ENCODE measurements around the gene RASA3. TPM values are rescaled to one million over a fixed set of nuclear protein-coding genes. Genes with fewer than 3 reads are reported as not detected.
"Not testable (repeated sequence)": the region's sequence is repeated elsewhere in the genome, so short reads cannot be mapped to it uniquely, and the experiment has no call there.

Gene RASA3
- polyA plus RNA-seq, 3 donors = 9.0 to 32.6 (median 16.6) TPM

- H3K27ac Mint-ChIP-seq = peak overlapping the region in 3 of 7 donors; percentile 40 to 69 (median 45)
- H3K4me1 Mint-ChIP-seq = peaks cover 41% of the 10 kb centered on the region
- 91% methylated on average over 18 of the region's 25 CpGs for WGBS (ENCODE audit: insufficient coverage)
- H3K9ac ChIP-seq (ENCODE audit: insufficient read depth, low read length, poor library complexity, severe bottlenecking) = no peak overlapping the region
- no peak overlapping the region for H3K4me3 ChIP-seq (replicated peaks in 1 of 3; ENCODE audit: low read depth in 2 of 3, low read length in 3 of 3)
- peaks cover 7 to 10% of the 10 kb centered on the region in 2 donors for H3K36me3 ChIP-seq (replicated peaks in 1 of 2; ENCODE audit: control insufficient read depth in 1 of 2, insufficient read depth in 2 of 2, low read length in 2 of 2)
- H3K27ac ChIP-seq (ENCODE audit: low read depth in 1 of 2, low read length in 2 of 2) = no peak overlapping the region
- H3K27me3 Mint-ChIP-seq (ENCODE audit: low read depth in 3 of 3) = no peaks in the 10 kb centered on the region
- H3K36me3 Mint-ChIP-seq = peaks cover 23 to 27% of the 10 kb centered on the region in 2 donors
- no peaks in the 10 kb centered on the region for H3K27me3 ChIP-seq (ENCODE audit: control insufficient read depth in 2 of 2, insufficient read depth in 2 of 2, low read length in 2 of 2)
- TF ChIP-seq CTCF (IDR thresholded peaks at IDR 0.05) = no peak
- H3K4me3 Mint-ChIP-seq = no peak overlapping the region
- no peak for DNase-seq
- peaks cover 85% of the 10 kb centered on the region for H3K79me2 ChIP-seq (ENCODE audit: insufficient read depth, low read length)
- peaks cover 0 to 4% (median 0%) of the 10 kb centered on the region in 7 donors for H3K9me3 Mint-ChIP-seq
- intact Hi-C loops (cut with micrococcal nuclease) = loop anchor here in 1 of 2 donors (5.0 kb wide), 2 partner anchors 63 to 148 kb away; no protein-coding TSS in a partner anchor
- H2AFZ ChIP-seq (ENCODE audit: insufficient read depth, low read depth, low read length, poor library complexity, severe bottlenecking) = no peak overlapping the region
- H3K9me3 ChIP-seq (replicated peaks in 1 of 2; ENCODE audit: control insufficient read depth in 1 of 2, insufficient read depth in 1 of 2, low read length in 2 of 2) = no peaks in the 10 kb centered on the region
- H3K4me2 ChIP-seq (replicated peaks; ENCODE audit: extremely low read depth, low read length, poor library complexity, severe bottlenecking) = no peak overlapping the region
- peaks cover 92% of the 10 kb centered on the region for H4K20me1 ChIP-seq (ENCODE audit: insufficient read depth, low read length)
- H3K4me1 ChIP-seq (ENCODE audit: control insufficient read depth in 1 of 2, insufficient read depth in 2 of 2, low read length in 2 of 2) = peaks cover 0 to 21% of the 10 kb centered on the region in 2 donors
These were observed 32.4 kb downstream of the RASA3 start for GRCh38 chr13:114099918-114100445.

DNA sequence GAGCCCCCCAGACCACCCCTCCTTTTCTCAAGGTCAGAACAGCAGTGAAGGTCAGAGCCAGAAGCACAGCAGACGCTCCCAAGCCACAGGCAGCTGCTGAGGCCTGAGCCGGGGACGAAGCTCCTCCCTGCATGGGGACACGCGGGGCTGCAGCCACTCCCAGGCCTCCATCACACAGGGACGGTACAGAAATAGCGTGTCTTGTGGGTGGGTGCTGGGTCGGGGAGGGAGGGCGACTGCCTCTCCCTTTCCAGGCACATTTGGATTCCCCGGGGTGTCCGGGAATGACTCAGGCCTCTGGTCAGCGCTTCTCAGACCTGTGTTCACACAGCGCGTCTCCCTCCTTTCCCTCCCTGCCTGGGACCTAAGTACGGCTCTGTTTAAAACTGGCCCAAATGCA is 33.2 kb downstream of the RASA3 start:
- H3K4me3 ChIP-seq (replicated peaks in 1 of 3; ENCODE audit: low read depth in 2 of 3, low read length in 3 of 3) = no peak overlapping the region
- no peaks in the 10 kb centered on the region for H3K27me3 ChIP-seq (ENCODE audit: control insufficient read depth in 2 of 2, insufficient read depth in 2 of 2, low read length in 2 of 2)
- no peak overlapping the region for H3K4me3 Mint-ChIP-seq
- peaks cover 0 to 4% (median 0%) of the 10 kb centered on the region in 7 donors for H3K9me3 Mint-ChIP-seq
- H3K36me3 ChIP-seq (replicated peaks in 1 of 2; ENCODE audit: control insufficient read depth in 1 of 2, insufficient read depth in 2 of 2, low read length in 2 of 2) = peaks cover 7 to 10% of the 10 kb centered on the region in 2 donors
- no peak overlapping the region for H3K4me2 ChIP-seq (replicated peaks; ENCODE audit: extremely low read depth, low read length, poor library complexity, severe bottlenecking)
- H3K4me1 ChIP-seq (ENCODE audit: control insufficient read depth in 1 of 2, insufficient read depth in 2 of 2, low read length in 2 of 2) = peaks cover 0 to 21% of the 10 kb centered on the region in 2 donors
- no peak overlapping the region for H3K9ac ChIP-seq (ENCODE audit: insufficient read depth, low read length, poor library complexity, severe bottlenecking)
- WGBS (ENCODE audit: insufficient coverage) = 84% methylated on average over 10 of the region's 15 CpGs
- peaks cover 23 to 27% of the 10 kb centered on the region in 2 donors for H3K36me3 Mint-ChIP-seq
- H3K27ac ChIP-seq (ENCODE audit: low read depth in 1 of 2, low read length in 2 of 2) = no peak overlapping the region
- peaks cover 43% of the 10 kb centered on the region for H3K4me1 Mint-ChIP-seq
- H3K27ac Mint-ChIP-seq = peak overlapping the region in 2 of 7 donors; percentile 15 to 79
- intact Hi-C loops (cut with micrococcal nuclease) = no loop called here
- DNase-seq = peak; percentile 13 to 37 (median 28)
- H4K20me1 ChIP-seq (ENCODE audit: insufficient read depth, low read length) = peaks cover 92% of the 10 kb centered on the region
- H3K79me2 ChIP-seq (ENCODE audit: insufficient read depth, low read length) = peaks cover 85% of the 10 kb centered on the region
- H2AFZ ChIP-seq (ENCODE audit: insufficient read depth, low read depth, low read length, poor library complexity, severe bottlenecking) = no peak overlapping the region
- no peaks in the 10 kb centered on the region for H3K27me3 Mint-ChIP-seq (ENCODE audit: low read depth in 3 of 3)
- no peaks in the 10 kb centered on the region for H3K9me3 ChIP-seq (replicated peaks in 1 of 2; ENCODE audit: control insufficient read depth in 1 of 2, insufficient read depth in 1 of 2, low read length in 2 of 2)
- no peak for TF ChIP-seq CTCF (IDR thresholded peaks at IDR 0.05)

DNA sequence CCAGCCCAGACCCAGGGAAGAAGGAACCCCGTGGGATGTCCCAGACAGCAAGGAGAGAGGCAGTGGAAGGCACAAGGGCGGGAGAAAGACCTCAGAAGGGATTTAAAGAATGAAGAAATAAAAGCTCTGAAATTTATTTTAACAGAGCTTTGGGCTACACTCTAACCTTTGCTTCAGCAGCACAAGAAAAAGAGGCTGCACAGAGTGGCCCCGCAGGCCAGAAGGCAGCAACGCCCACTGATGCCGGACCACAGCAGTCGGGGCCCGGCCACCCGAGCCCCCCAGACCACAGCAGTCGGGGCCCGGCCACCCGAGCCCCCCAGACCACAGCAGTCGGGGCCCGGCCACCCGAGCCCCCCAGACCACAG is 33.8 kb downstream of the RASA3 start:
- H3K27me3 Mint-ChIP-seq (ENCODE audit: low read depth in 3 of 3) = not testable (repeated sequence)

More for the DNA sequence above, 33.8 kb downstream of the RASA3 start:
- H3K4me3 Mint-ChIP-seq; H3K9ac ChIP-seq (ENCODE audit: insufficient read depth, low read length, poor library complexity, severe bottlenecking); H3K9me3 Mint-ChIP-seq; H3K27me3 ChIP-seq (ENCODE audit: control insufficient read depth in 2 of 2, insufficient read depth in 2 of 2, low read length in 2 of 2); intact Hi-C loops (cut with micrococcal nuclease); H2AFZ ChIP-seq (ENCODE audit: insufficient read depth, low read depth, low read length, poor library complexity, severe bottlenecking); H3K27ac ChIP-seq (ENCODE audit: low read depth in 1 of 2, low read length in 2 of 2); H3K9me3 ChIP-seq (replicated peaks in 1 of 2; ENCODE audit: control insufficient read depth in 1 of 2, insufficient read depth in 1 of 2, low read length in 2 of 2); H3K4me2 ChIP-seq (replicated peaks; ENCODE audit: extremely low read depth, low read length, poor library complexity, severe bottlenecking); DNase-seq; H3K4me3 ChIP-seq (replicated peaks in 1 of 3; ENCODE audit: low read depth in 2 of 3, low read length in 3 of 3): not testable (repeated sequence)
- Mint-ChIP-seq H3K36me3 (peaks cover 23 to 31% of the 10 kb centered on the region in 2 donors), H3K4me1 (peaks cover 44% of the 10 kb centered on the region), H3K27ac (peak overlapping the region in 4 of 7 donors; percentile 12 to 87 (median 18))
- peaks cover 93% of the 10 kb centered on the region for H4K20me1 ChIP-seq (ENCODE audit: insufficient read depth, low read length)
- 67% methylated on average over 1 of the region's 14 CpGs for WGBS (ENCODE audit: insufficient coverage)
- H3K4me1 ChIP-seq (ENCODE audit: control insufficient read depth in 1 of 2, insufficient read depth in 2 of 2, low read length in 2 of 2) = peaks cover 0 to 21% of the 10 kb centered on the region in 2 donors
- peaks cover 88% of the 10 kb centered on the region for H3K79me2 ChIP-seq (ENCODE audit: insufficient read depth, low read length)
- H3K36me3 ChIP-seq (replicated peaks in 1 of 2; ENCODE audit: control insufficient read depth in 1 of 2, insufficient read depth in 2 of 2, low read length in 2 of 2) = peaks cover 7 to 10% of the 10 kb centered on the region in 2 donors
